Endometrial microvascular endothelial cells (primary cell): Measurements from ENCODE around the gene CFAP410. TPM values are rescaled to one million over a fixed set of nuclear protein-coding genes. Genes with fewer than 3 reads are reported as not detected.
"Not testable (repeated sequence)": the region's sequence is repeated elsewhere in the genome, so short reads cannot be mapped to it uniquely, and the experiment has no call there.

ENCODE experiments used
- in situ Hi-C: cut with HindIII; loops from 2 replicates; pipeline ENCODE4 v1.10.0; 2017; ENCODE audit warnings: low sequenced_read_pairs, low pct_unique_long_range_greater_than_20kb; ENCODE audit errors: inconsistent ontology term
- total RNA-seq: library from RNA; depleted of rRNA; stranded (reverse); fragments of >200 nt; gene quantifications from one replicate; pipeline ENCODE4 v1.2.3, GENCODE V29; 2015; ENCODE audit errors: inconsistent ontology term

The CFAP410 gene
- total RNA-seq, 1 donor from 2014 or later = 5.6 TPM

DNA sequence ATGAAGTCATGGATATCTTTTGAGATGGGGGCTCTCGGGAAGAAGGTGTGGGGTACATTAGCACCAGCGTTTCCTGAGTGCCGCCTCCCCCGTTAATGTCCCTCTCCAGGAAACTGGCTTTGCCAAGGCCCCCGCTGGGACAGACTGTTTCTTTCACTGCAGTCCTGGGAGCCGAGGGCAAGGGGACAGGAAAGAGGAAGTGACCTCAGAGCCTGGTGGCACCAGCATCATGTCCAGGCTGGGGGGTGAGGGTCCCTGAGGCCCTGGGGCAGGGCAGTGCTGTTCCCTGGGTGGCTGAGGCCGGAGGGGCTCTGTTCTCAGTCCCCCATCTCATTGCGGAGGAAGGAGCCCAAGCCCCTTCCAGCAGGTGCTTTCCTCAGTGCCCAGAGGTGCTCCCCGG lies 33.5 kb downstream of the CFAP410 start:
- in situ Hi-C loops = no loop called here

DNA sequence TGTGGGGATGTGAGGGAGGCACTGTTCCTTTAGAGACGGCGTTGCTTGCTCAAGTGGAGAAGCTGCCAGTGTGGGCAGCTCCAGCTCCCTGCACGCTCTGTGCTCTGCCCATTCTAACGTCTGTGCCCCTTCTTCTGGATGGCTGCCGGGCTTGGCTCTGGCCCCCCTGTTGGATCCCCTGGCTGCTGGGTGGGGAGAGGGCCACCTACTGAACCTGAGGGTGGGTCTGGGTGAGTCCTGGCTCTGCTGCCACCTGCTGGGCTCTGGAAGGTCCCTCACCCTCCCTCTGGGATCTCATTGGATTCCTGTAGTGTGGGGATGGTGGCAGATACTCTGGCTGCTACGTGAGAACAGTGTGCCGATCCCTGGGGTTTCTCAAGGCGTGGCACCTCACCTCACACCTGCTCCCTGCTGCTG lies 34.3 kb downstream of the CFAP410 start:
- in situ Hi-C loops = no loop called here

DNA sequence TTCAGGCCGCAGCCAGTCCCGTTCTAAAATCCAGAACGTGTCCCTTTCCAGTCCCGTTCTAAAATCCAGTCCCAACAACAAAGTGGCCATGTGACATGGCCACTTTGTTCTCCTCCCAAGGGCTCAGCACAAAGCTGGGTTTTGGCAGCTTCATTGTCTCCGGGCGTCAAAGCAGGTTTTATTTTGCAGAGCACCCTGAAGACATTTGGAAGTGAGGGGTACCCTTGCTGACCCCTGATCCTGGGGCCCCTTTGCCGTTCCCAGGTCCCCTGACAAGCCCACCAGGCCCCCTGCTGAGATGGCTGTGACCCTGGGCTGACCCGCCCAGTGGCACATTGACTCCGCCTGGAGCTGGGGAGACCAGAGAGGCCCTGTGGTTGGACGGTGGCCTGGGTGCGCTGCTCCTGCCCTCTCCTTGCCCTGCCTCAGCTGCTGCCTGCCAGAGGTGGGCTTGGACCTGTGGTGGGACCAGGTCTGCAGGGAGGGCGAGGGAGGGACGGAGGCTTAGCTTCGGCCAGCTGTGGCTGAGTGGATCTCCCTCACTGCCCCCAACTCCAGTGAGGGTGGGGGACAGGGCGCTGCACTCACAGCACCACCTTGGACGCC lies 35.1 kb downstream of the CFAP410 start:
- in situ Hi-C loops = no loop called here

DNA sequence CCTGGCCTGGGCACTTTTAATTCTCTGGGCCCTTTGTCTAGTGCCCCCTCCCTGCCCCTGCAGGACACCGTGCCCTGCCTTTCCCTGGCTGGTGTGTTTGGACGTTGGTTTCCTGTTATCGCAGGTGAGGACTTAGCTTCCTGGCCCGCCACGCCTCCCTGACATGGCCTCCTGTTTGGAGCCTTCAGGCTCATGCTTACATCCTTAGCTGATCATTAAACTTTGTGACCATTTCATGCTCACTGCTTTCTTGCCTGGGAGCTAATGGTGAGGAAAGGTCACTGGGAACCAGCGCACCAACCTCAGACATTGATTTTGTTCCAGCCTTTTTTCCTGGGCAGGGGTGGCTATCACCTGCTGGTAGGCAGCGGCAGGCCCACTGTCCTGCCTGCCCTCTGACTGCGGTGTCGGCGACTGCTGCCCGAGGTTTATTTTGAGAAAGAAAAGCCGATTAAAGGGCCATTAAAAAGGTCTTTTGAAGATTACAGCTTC lies 35.7 kb downstream of the CFAP410 start:
- in situ Hi-C loops = no loop called here

DNA sequence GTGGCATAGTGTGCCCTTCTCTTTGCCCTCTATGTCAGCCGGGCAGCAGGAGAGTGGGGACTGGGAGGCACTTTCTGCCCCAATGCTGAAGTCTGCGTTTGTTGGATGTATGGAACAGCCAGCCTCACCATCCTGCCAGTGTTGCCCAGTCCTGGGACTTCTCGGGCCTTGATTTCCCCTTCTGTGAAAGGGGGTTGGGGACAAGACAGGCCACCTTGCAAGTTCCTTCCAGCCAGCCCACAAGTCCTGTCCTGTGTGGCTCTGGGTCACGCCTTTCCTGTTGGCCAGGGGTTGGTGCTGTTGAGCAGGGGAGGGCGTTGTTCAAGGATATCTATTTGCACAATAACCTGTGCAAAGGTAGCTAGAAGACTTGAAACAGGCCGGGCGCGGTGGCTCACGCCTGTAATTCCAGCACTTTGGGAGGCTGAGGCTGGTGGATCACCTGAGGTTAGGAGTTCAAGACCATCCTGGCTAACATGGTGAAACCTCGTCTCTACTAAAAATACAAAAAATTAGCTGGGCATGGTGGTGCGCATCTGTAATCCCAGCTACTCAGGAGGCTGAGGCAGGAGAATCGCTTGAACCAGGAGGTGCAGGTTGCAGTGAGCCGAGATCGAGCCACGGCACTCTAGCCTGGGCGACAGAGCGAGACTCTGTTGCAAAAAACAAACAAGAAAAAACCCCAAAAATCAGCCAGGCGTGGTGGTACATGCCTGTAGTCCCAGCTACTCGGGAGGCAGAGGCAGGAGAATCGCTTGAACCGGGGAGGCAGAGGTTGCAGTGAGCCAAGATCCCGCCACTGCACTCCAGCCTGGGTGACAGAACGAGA lies 36.4 kb downstream of the CFAP410 start:
- in situ Hi-C loops = not testable (repeated sequence)

DNA sequence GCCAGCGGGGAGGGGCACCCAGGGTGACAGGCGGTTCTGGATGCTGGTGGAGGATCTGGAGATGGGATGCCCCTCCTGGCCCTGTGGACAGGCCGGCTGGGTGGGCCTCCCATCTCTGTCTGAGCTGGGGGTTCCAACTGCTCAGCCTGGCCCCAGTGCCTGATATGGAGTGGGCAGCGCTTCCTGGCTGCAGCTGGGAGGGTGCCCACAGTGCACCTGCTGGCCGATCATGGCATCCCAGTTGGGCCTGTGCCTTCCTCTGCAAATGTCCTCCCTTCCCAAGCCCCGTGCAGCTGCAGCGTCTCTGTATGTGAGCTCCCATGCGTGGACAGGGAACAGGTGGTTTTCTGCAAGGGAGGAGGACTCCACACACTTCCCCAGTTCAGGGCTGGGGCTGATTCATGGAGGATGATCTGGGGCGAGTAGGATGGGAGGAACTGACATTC lies 37.2 kb downstream of the CFAP410 start:
- in situ Hi-C loops = no loop called here

DNA sequence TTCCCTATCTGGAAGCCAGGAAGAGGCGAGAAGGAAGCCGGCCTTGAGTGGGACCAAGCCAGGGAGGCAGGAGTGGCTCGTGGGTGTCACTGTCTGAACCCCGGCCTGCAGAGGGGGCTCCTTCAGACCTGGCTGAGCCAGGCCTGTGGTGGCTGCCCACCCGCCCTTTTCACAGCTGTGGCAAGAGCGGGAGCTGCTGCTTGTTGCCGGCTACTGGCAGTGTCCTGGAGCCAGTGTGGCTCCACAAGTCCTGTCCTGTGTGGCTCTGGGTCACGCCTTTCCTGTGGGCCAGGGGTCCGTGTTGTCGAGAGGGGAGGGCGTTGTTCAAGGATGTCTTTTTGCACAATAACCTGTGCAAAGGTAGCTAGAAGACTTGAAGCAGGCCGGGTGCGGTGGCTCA lies 38.0 kb downstream of the CFAP410 start:
- in situ Hi-C loops = no loop called here

DNA sequence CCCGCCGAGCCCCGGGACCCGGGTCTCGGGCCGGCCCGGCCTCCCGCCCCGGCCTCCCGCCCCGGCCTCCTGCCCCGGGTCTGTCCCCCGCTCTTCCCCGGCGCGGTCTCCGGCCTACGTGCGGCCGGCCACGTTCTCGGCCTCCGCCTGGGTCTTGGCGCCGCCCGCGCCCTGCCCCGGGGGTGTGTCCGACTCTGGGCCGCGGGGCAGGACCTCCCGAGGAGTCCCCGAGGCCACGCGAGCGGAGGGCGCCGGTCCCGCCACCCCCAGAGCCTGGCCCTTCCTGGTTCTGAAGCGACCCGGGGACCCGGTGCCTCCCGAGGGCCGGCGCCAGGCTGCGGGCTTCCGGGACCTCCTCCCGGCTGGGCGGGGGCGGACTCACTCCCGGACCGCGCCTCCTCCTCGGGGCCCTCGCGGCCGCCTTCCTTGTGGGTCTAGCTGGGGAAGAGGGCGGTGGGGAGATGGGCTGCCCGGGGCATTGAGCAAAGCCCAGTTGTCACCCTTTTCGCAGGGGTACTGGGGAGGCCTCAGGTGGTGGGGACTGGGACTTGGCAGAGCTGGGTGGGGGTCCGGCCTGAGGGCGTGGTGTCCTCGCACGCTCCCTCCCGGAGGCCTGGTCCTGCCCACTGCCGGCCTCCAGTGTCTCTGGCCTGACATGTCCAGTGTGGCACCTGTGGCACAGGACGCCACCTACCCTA lies 38.8 kb downstream of the CFAP410 start:
- in situ Hi-C loops = no loop called here

DNA sequence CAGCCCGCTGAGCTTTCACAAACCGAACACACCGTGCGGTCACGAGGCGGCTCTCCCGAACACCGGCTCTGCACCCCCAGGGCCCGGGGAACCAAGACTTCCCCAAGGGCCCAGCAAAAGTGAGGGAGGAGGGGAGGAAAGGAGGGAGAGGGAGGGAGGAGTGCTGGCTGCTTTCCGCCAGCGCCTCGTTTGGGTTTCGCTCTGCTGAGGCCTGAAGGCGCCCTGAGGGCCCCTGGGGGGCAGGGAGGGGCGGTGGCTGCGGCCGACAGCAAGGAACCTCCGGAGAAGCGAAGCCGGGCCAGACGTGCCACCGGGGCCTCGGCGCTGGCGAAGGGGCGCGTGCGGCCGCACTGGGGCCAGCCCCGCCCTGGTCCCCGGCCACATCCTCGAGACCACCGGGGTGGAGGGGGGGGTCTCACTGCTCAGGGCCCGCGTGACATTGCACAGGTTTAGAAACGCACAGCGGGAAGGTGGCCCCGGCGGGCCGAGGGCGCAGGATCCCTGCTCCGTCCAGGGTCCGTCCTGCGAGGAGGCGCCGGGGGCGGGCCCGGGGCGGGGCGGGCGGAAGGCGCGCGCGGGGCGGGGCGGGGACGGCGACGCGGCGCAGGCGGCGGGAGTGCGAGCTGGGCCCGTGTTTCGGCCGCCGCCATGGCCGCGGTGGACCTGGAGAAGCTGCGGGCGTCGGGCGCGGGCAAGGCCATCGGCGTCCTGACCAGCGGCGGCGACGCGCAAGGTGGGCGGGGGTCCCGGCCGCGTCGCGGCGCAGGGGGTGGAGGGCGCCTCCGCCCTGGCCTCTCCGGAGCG lies 39.5 kb downstream of the CFAP410 start, which contains the start of gene PFKL:
Gene PFKL, plus strand, starts transcription at position 596 of the 804 bp plus-strand sequence. Its CDS starts 53 bp downstream, at position 649.
- in situ Hi-C loops = no loop called here

DNA sequence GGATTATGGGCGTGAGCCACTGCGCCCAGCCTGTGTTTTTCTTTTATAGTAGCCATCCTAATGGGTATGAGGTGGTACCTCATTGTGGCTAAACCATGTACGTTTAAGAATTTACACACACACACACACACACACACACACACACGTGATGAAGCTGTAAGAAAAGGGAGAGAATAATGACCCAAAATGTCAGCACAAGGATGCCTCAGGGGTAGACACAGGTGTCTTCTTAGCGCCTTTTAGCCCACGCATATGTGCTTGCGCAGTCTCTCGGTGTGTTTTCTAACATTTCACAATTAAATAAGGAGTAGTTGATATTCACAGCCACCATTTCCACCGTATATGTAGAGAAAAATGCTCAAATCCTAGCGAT lies 40.1 kb downstream of the CFAP410 start:
- in situ Hi-C loops = no loop called here

DNA sequence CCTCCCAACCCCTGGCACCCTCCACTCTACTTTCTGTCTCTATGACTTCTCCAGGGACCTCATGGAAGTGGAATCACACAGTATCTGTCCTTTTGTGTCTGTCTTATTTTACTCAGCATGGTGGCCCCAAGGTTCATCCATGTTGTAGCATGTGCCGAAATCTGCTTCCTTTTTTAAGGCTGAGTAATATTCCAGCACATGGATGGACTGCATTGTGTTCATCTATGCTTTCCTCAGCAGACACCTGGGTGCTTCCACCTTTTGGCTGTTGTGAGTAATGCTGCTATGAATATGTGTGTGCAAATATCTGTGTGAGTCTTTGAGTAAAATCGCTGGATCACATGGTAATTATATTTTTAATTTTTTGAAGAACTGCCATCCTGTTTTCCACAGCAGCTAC lies 40.9 kb downstream of the CFAP410 start:
- in situ Hi-C loops = no loop called here

DNA sequence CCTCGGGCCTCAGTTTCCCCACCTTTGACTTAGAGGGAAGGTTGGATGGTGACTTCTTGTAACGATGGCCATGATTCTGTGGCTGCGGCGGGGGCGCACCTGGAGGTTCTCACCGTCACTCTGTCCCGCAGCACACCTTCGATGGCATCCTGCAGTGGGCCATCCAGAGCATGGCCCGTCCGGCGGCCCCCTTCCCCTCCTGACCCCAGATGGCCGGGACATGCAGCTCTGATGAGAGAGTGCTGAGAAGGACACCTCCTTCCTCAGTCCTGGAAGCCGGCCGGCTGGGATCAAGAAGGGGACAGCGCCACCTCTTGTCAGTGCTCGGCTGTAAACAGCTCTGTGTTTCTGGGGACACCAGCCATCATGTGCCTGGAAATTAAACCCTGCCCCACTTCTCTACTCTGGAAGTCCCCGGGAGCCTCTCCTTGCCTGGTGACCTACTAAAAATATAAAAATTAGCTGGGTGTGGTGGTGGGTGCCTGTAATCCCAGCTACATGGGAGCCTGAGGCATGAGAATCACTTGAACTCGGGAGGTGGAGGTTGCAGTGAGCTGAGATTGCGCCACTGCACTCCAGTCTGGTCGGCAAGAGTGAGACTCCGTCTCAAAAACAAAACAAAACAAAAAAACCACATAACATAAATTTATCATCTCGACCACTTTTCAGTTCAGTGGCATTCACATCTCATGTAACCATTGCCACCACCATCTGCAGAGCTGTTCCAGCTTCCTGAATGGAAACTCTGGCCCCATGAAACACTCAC lies 41.5 kb downstream of the CFAP410 start:
- in situ Hi-C loops = no loop called here

DNA sequence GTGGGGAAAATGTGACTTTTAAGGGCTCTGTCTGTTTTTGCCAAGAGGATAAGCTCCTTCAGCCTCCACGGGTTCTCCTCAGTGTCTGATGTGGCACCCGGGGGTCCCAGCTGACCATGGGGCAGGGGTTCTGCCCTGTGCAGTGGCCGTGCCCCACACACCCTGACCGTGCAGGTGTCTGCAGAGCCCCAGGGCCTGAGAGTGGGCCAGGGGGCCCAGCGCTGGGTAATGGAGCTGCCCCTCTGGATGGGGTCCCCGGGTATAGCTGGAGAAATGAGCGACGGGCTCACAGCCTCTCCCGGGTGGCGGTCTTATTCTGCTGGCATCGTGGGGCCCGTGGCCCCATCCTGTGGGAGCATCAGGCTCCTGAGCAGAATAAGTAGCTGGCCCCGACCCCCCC lies 42.3 kb downstream of the CFAP410 start:
- in situ Hi-C loops = no loop called here

DNA sequence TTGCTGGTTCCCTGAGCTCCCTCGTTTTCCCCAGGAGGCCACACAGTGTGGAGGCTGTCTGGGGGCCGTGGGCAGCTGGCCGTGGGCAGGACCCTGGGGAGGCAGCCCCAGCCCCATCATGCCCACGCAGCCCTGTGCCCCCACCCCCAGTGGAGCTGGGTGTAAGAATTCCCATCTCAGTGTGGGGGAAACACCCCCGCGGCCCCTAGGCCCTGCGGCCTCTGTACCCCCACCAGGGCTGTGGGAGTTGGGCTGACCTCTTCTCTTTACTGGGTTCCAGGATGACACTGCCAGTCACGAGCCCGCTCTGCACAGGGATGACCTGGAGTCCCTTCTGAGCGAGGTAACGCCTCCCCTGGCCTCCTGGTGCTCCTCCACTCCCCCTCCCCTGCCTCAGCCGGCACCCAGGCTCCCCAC lies 43.1 kb downstream of the CFAP410 start:
- in situ Hi-C loops = no loop called here

DNA sequence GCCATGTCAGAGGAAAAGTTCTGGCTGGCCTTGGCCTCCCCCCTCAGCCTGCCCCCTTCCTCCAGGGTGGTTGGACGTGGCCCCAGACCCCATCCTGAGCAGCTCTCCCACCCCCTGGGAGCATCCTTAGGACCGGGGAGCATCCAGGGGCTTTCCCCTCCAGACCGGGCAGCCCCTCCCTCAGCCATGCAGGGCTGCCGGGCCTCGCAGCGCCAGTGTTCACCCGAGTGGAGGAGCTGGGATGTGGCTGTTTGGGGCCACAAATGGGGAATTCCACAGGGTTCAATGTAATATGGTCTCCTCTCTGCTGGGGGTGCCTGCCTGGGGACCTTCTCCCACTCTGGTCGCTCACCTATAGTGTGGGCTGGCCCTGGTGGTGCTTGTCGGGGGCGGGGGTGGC lies 43.5 kb downstream of the CFAP410 start:
- in situ Hi-C loops = no loop called here

DNA sequence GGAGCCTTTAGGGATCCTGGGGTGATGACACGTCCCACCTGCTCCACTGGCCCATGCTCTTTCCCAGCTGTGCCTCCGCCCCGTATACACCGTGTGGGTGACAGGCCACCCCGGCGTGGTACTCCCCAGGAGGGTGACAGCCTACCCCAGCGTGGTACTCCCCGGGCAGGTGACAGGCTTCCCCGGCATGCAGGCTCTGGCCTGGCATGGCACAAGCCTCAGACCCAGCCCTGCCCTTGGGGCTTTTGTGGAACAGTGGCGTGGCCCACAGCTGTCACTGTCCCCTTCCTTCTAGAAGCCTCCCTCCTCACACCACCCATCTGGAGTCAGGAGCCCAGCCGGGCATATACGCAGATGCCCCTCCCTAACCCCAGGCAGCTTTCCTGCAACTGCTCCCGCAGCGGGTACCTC lies 44.0 kb downstream of the CFAP410 start:
- in situ Hi-C loops = no loop called here

DNA sequence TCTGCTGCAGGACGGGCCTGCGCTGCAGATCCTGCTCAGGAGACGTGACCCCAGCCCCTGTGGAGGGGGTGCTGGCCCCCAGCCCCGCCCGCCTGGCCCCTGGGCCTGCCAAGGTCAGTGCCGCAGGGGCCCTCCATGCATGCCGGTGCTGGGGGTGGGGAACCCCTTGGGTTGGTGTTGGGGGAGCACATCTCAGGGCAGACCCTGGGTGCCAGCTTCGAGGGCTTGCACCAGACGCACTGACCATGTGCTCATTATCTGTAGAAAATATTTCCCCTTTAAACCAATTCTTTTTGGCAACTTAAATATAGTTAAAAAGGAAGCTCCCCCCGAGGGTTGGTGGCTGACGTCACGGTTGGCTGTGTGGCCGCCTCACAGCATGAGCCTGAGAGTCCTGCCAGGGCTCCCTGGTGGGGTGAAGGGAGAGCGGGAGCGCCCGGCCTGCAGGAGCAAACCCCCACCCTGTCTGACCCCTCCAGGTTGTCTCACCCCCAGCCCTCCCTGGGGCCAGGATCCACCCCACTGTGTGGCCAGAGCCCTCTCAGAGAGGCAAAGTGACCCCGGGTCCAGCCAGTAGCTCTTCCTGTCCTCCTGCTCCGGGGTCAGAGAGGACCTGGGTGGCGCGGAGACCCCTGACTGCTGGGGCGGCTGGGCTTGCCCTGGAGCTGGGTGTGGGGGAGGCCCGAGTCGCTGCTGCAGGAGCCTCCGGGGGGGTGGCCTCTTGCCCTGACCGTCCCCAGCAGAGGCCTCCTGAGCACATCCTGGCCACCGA lies 44.6 kb downstream of the CFAP410 start:
- in situ Hi-C loops = no loop called here
